ENCODE data around the gene CATSPER4. TPM values are rescaled to one million over a fixed set of nuclear protein-coding genes. Genes with fewer than 3 reads are reported as not detected.
A peak's percentile ranks its signal among the peaks of the same experiment; 100 is the strongest.

The CATSPER4 gene
- total RNA-seq, 4 donors from 2014 or later, result not detected

- WGBS, 2 donors, result 56 to 63% methylated on average over 5 of the region's 5 CpGs
- intact Hi-C loops (cut with DNase I; ENCODE audit: low total_unique reads), result no loop called here
Observed at GRCh38 chr1:26153966-26154532, 36.4 kb upstream of the CATSPER4 start.

GRCh38 chr1:26154750-26155149 is 35.7 kb upstream of the CATSPER4 start:
- intact Hi-C loops (cut with DNase I; ENCODE audit: low total_unique reads), result no loop called here
- H3K4me3 ChIP-seq (ENCODE audit: low read depth, poor library complexity, severe bottlenecking), result no peak overlapping the region
- TF ChIP-seq CTCF (IDR thresholded peaks at IDR 0.05), result no peak
- TF ChIP-seq POLR2A (IDR thresholded peaks at IDR 0.05), result no peak
- peak in 1 of 2 donors; percentile 80 for DNase-seq (ENCODE audit: low spot score in 2 of 2)
- WGBS, 2 donors, result 55 to 57% methylated on average over 9 of the region's 9 CpGs

More at GRCh38 chr1:26153966-26154532, 36.4 kb upstream of the CATSPER4 start:
- H3K4me3 ChIP-seq (ENCODE audit: low read depth, poor library complexity, severe bottlenecking), result no peak overlapping the region
- no peak for TF ChIP-seq CTCF (IDR thresholded peaks at IDR 0.05)
- TF ChIP-seq POLR2A (IDR thresholded peaks at IDR 0.05), result no peak
- peak in 1 of 2 donors; percentile 70 for DNase-seq (ENCODE audit: low spot score in 2 of 2)

- intact Hi-C loops (cut with DNase I; ENCODE audit: low total_unique reads), result no loop called here
- DNase-seq (ENCODE audit: low spot score in 2 of 2), result peak in 1 of 2 donors; percentile 73
- H3K4me3 ChIP-seq (ENCODE audit: low read depth, poor library complexity, severe bottlenecking), result no peak overlapping the region
- 59 to 62% methylated on average over 20 to 21 of the region's 21 CpGs for WGBS, 2 donors
- no peak for TF ChIP-seq CTCF (IDR thresholded peaks at IDR 0.05)
- TF ChIP-seq POLR2A (IDR thresholded peaks at IDR 0.05), result no peak
Observed at GRCh38 chr1:26155370-26156284, 34.8 kb upstream of the CATSPER4 start.

GRCh38 chr1:26156285-26157038 is 33.9 kb upstream of the CATSPER4 start:
- TF ChIP-seq CTCF (IDR thresholded peaks at IDR 0.05) (no peak), POLR2A (IDR thresholded peaks at IDR 0.05) (no peak)
- no peak overlapping the region for H3K4me3 ChIP-seq (ENCODE audit: low read depth, poor library complexity, severe bottlenecking)
- DNase-seq (ENCODE audit: low spot score in 2 of 2), result peak in 1 of 2 donors; percentile 84
- intact Hi-C loops (cut with DNase I; ENCODE audit: low total_unique reads), result no loop called here
- WGBS, 2 donors, result 30 to 46% methylated on average over 9 to 12 of the region's 12 CpGs

- WGBS, 2 donors, result 48 to 54% methylated on average over 4 to 5 of the region's 5 CpGs
- no peak for TF ChIP-seq CTCF (IDR thresholded peaks at IDR 0.05)
- DNase-seq (ENCODE audit: low spot score in 2 of 2), result no peak
- no peak overlapping the region for H3K4me3 ChIP-seq (ENCODE audit: low read depth, poor library complexity, severe bottlenecking)
- intact Hi-C loops (cut with DNase I; ENCODE audit: low total_unique reads), result no loop called here
Observed at GRCh38 chr1:26158271-26158907, 32.0 kb upstream of the CATSPER4 start.

All from lower leg skin (tissue), 4 donors.